H1 (cell line): ENCODE measurements around the gene FRMD4A. TPM values are rescaled to one million over a fixed set of nuclear protein-coding genes. Genes with fewer than 3 reads are reported as not detected.

Source experiments
- CTCF ChIA-PET: fragments of 300-600 bp; sonication (Branson Sonifier 250); formaldehyde crosslinking; loops from one replicate; lab custom pipeline; 2021; ENCODE audit not compliant: partially characterized antibody; lab: Charles Lee
- POLR2A ChIA-PET: fragments of 300-600 bp; sonication (Branson Sonifier 250); formaldehyde crosslinking; loops from one replicate; lab custom pipeline; 2021; ENCODE audit warnings: inconsistent platforms; ENCODE audit not compliant: partially characterized antibody; lab: Charles Lee
- DNase-seq, 2 experiments: peaks; one replicate each; pipeline versions ENCODE4 v3.0.0 to v3.0.0-alpha.2; 2010 to 2022; ENCODE audit warnings: low spot score in 2 of 2, low read depth in 1 of 2, mixed read lengths in 1 of 2
- FAIRE-seq: peaks from 2 replicates; lab custom pipeline; 2011; peaks lifted over from hg19 to GRCh38; lab: Jason Lieb, UNC
- H2AFZ ChIP-seq: 2 replicates; pipeline ENCODE4 v1.8.1; 2012; ENCODE audit warnings: low read length, inconsistent platforms
- H2AK5ac ChIP-seq: 2 replicates; pipeline ENCODE4 v1.6.1; 2013; ENCODE audit warnings: low read depth, low read length
- H2BK120ac ChIP-seq: replicated peaks from 2 replicates; pipeline ENCODE3; 2013; ENCODE audit warnings: low read depth, low read length, inconsistent platforms
- H2BK12ac ChIP-seq: 2 replicates; pipeline ENCODE4 v1.6.1; 2013; ENCODE audit warnings: low read depth, low read length
- H2BK15ac ChIP-seq: 2 replicates; pipeline ENCODE4 v1.6.1; 2013; ENCODE audit warnings: low read length
- H2BK20ac ChIP-seq: 2 replicates; pipeline ENCODE4 v1.6.1; 2013; ENCODE audit warnings: low read length
- H2BK5ac ChIP-seq: 2 replicates; pipeline ENCODE4 v1.6.1; 2013; ENCODE audit warnings: low read depth, low read length
- H3K14ac ChIP-seq: 2 replicates; pipeline ENCODE4 v1.6.1; 2013; ENCODE audit warnings: inconsistent platforms; ENCODE audit not compliant: insufficient read length
- H3K18ac ChIP-seq: 2 replicates; pipeline ENCODE4 v1.6.1; 2013; ENCODE audit warnings: low read length; ENCODE audit errors: extremely low read depth
- H3K23ac ChIP-seq: 2 replicates; pipeline ENCODE4 v1.6.1; 2013; ENCODE audit warnings: inconsistent platforms; ENCODE audit not compliant: insufficient read length
- H3K23me2 ChIP-seq: 2 replicates; pipeline ENCODE4 v1.6.1; 2013; ENCODE audit warnings: low read depth, low read length
- H3K27ac ChIP-seq: 2 replicates; pipeline ENCODE4 v1.6.1; 2011; ENCODE audit warnings: low read depth, low read length, inconsistent platforms
- H3K27me3 ChIP-seq, 4 experiments: replicated peaks in 1 of 4; 1 replicate in 1 of 4; 2 replicates in 3 of 4; pipeline versions ENCODE4 v1.6.1 to v1.8.1; 2011 to 2013; ENCODE audit warnings: low read length in 3 of 4, mild to moderate bottlenecking in 3 of 4, inconsistent platforms in 2 of 4, mixed read lengths in 2 of 4, moderate library complexity in 1 of 4; ENCODE audit not compliant: control insufficient read depth in 3 of 4, insufficient read depth in 3 of 4; ENCODE audit errors: extremely low read depth in 1 of 4
- H3K36me3 ChIP-seq, 4 experiments: 2 replicates each; pipeline versions ENCODE4 v1.6.1 to v1.8.1; 2011 to 2013; ENCODE audit warnings: mild to moderate bottlenecking in 4 of 4, low read length in 3 of 4, moderate library complexity in 2 of 4, control low read depth in 1 of 4, inconsistent platforms in 1 of 4; ENCODE audit not compliant: insufficient read depth in 4 of 4, control insufficient read depth in 2 of 4
- H3K4ac ChIP-seq: replicated peaks from 2 replicates; pipeline ENCODE3; 2013; ENCODE audit warnings: low read length, low read depth, mixed read lengths, inconsistent platforms; ENCODE audit not compliant: insufficient read length
- H3K4me1 ChIP-seq, 4 experiments: replicated peaks in 1 of 4; 1 replicate in 1 of 4; 2 replicates in 3 of 4; pipeline versions ENCODE4 v1.6.1 to v1.8.1; 2011 to 2013; ENCODE audit warnings: low read length in 3 of 4, inconsistent platforms in 2 of 4, mixed read lengths in 1 of 4; ENCODE audit not compliant: insufficient read depth in 4 of 4, control insufficient read depth in 3 of 4
- H3K4me2 ChIP-seq, 2 experiments: 2 replicates each; pipeline versions ENCODE4 v1.6.1 to v1.8.1; 2011 to 2013; ENCODE audit warnings: low read depth in 2 of 2, low read length in 2 of 2, control low read depth in 1 of 2, inconsistent platforms in 1 of 2, mild to moderate bottlenecking in 1 of 2; ENCODE audit not compliant: insufficient read depth in 1 of 2
- H3K4me3 ChIP-seq, 4 experiments: fragments of 200-600, 300-600 bp in 1 of 4; sonication (generic), shearing (Covaris generic), sonication (Bioruptor Twin) in 1 of 4; 2 replicates each; pipeline versions ENCODE4 v1.5.1 to v1.8.1; 2011 to 2016; ENCODE audit warnings: low read length in 4 of 4, low read depth in 3 of 4, control low read depth in 2 of 4, inconsistent platforms in 2 of 4, mild to moderate bottlenecking in 2 of 4, mixed read lengths in 1 of 4, moderate library complexity in 1 of 4; ENCODE audit not compliant: insufficient read depth in 2 of 4; ENCODE audit errors: extremely low read depth in 1 of 4
- H3K56ac ChIP-seq: replicated peaks from 2 replicates; pipeline ENCODE3; 2013; ENCODE audit warnings: low read depth, mild to moderate bottlenecking, mixed read lengths, low read length, inconsistent platforms; ENCODE audit not compliant: insufficient read length
- H3K79me1 ChIP-seq: 2 replicates; pipeline ENCODE4 v1.6.1; 2013; ENCODE audit warnings: low read depth, low read length, control low read depth
- H3K79me2 ChIP-seq, 2 experiments: 2 replicates each; pipeline versions ENCODE4 v1.6.1 to v1.8.1; 2012 to 2013; ENCODE audit warnings: low read length in 2 of 2, mild to moderate bottlenecking in 2 of 2, inconsistent platforms in 1 of 2; ENCODE audit not compliant: insufficient read depth in 2 of 2, control insufficient read depth in 1 of 2
- H3K9ac ChIP-seq, 4 experiments: replicated peaks in 1 of 4; 1 replicate in 1 of 4; 2 replicates in 3 of 4; pipeline versions ENCODE4 v1.6.1 to v1.8.1; 2011 to 2013; ENCODE audit warnings: low read depth in 3 of 4, low read length in 3 of 4, control low read depth in 2 of 4, mild to moderate bottlenecking in 2 of 4, moderate library complexity in 2 of 4, inconsistent platforms in 1 of 4; ENCODE audit errors: extremely low read depth in 1 of 4
- H3K9me3 ChIP-seq, 2 experiments: 2 replicates each; pipeline versions ENCODE4 v1.6.1 to v1.8.1; 2012 to 2013; ENCODE audit warnings: mild to moderate bottlenecking in 2 of 2, moderate library complexity in 2 of 2, control low read depth in 1 of 2, inconsistent platforms in 1 of 2, low read depth in 1 of 2, low read length in 1 of 2, mixed read lengths in 1 of 2; ENCODE audit not compliant: insufficient read depth in 2 of 2
- H4K20me1 ChIP-seq, 2 experiments: replicated peaks in 1 of 2; 2 replicates each; pipeline versions ENCODE3 to v1.8.1; 2011 to 2013; ENCODE audit warnings: inconsistent platforms in 2 of 2, low read length in 2 of 2, mild to moderate bottlenecking in 1 of 2; ENCODE audit not compliant: insufficient read depth in 2 of 2, control insufficient read depth in 1 of 2
- H4K5ac ChIP-seq: 2 replicates; pipeline ENCODE4 v1.6.1; 2013; ENCODE audit warnings: low read length, low read depth, mixed read lengths, inconsistent platforms; ENCODE audit not compliant: insufficient read length
- H4K8ac ChIP-seq: 2 replicates; pipeline ENCODE4 v1.8.0; 2013; ENCODE audit warnings: mild to moderate bottlenecking, moderate library complexity, low read length, inconsistent platforms; ENCODE audit not compliant: insufficient read depth; ENCODE audit errors: extremely low read depth
- H4K91ac ChIP-seq: replicated peaks from 2 replicates; pipeline ENCODE3; 2013; ENCODE audit warnings: low read length, mixed read lengths, inconsistent platforms; ENCODE audit not compliant: insufficient read length
- BACH1 ChIP-seq: IDR thresholded peaks from 2 replicates; pipeline ENCODE4 v1.6.1; 2012; ENCODE audit warnings: low read length, improper control_type of control experiment
- FOSL1 ChIP-seq: IDR thresholded peaks from 2 replicates; pipeline ENCODE4 v1.6.1; 2011; ENCODE audit warnings: mild to moderate bottlenecking, low read depth, low read length, moderate library complexity; ENCODE audit not compliant: insufficient read depth
- HDAC2 ChIP-seq, 2 experiments: fragments of 300-600 bp in 1 of 2; sonication (generic) in 1 of 2; IDR thresholded peaks; 2 replicates each; pipeline ENCODE4 v1.6.1; 2011 to 2012; ENCODE audit warnings: low read depth in 2 of 2, low read length in 2 of 2, mild to moderate bottlenecking in 2 of 2, moderate library complexity in 2 of 2, borderline replicate concordance in 1 of 2, inconsistent platforms in 1 of 2
- JUND ChIP-seq: IDR thresholded peaks from 2 replicates; pipeline ENCODE4 v1.6.1; 2011; ENCODE audit warnings: mild to moderate bottlenecking, improper control_type of control experiment, low read length
- KDM4A ChIP-seq: IDR thresholded peaks from one replicate; pipeline ENCODE4 v1.7.1; 2012; ENCODE audit warnings: low read depth, mild to moderate bottlenecking, moderate library complexity, low read length, inconsistent platforms; ENCODE audit not compliant: severe bottlenecking
- POU5F1 ChIP-seq: IDR thresholded peaks from 2 replicates; pipeline ENCODE4 v1.6.1; 2011; ENCODE audit warnings: low read depth, mild to moderate bottlenecking, low read length, moderate library complexity
- RAD21 ChIP-seq, 2 experiments: IDR thresholded peaks in 1 of 2; conservative IDR thresholded peaks in 1 of 2; 2 replicates each; pipeline ENCODE4 v1.6.1; 2011; ENCODE audit warnings: low read depth in 2 of 2, low read length in 2 of 2, improper control_type of control experiment in 1 of 2, inconsistent platforms in 1 of 2, mild to moderate bottlenecking in 1 of 2, moderate library complexity in 1 of 2
- RXRA ChIP-seq: IDR thresholded peaks from 2 replicates; pipeline ENCODE4 v1.6.1; 2011; ENCODE audit warnings: low read depth, mild to moderate bottlenecking, low read length, moderate library complexity; ENCODE audit not compliant: insufficient read depth
- SP1 ChIP-seq: IDR thresholded peaks from 2 replicates; pipeline ENCODE4 v1.6.1; 2011; ENCODE audit warnings: low read depth, low read length
- TAF1 ChIP-seq: IDR thresholded peaks from 2 replicates; pipeline ENCODE4 v1.6.1; 2011; ENCODE audit warnings: mild to moderate bottlenecking, low read depth, low read length
- TBP ChIP-seq: IDR thresholded peaks from 2 replicates; pipeline ENCODE4 v1.6.1; 2011; ENCODE audit warnings: low read depth, low read length, improper control_type of control experiment
- TEAD4 ChIP-seq: IDR thresholded peaks from 2 replicates; pipeline ENCODE4 v1.6.1; 2012; ENCODE audit warnings: low read depth, low read length, inconsistent platforms, mixed read lengths
- WGBS, 2 experiments: shearing (Covaris generic) in 1 of 2; methylation state at CpG; one replicate each; pipeline versions ENCODE4 v1.1.6 to v1.1.7; 2013 to 2015; ENCODE audit warnings: low lambda C conversion rate in 2 of 2, mixed read lengths in 2 of 2, inconsistent platforms in 1 of 2, low coverage in 1 of 2, missing lambda C conversion rate in 1 of 2; ENCODE audit not compliant: insufficient replicate concordance in 2 of 2, insufficient coverage in 1 of 2, insufficient read length in 1 of 2; ENCODE audit errors: extremely low coverage in 1 of 2, missing lambda C conversion rate in 1 of 2; 5-methylcytosine and 5-hydroxymethylcytosine counted together
- polyA plus RNA-seq, 7 experiments: library from polyadenylated mRNA; depleted of rRNA in 3 of 7; stranded (reverse) in 5 of 7; unstranded in 2 of 7; fragments of >200 nt in 5 of 7; fragments of 200-250 nt in 2 of 7; gene quantifications; 1 replicate in 5 of 7; 2 replicates in 1 of 7; 4 replicates in 1 of 7; pipeline versions ENCODE4 v1.2.1 to v1.2.3, GENCODE V29; 2011 to 2013; ENCODE audit warnings: missing spikeins in 2 of 7, mixed read lengths in 2 of 7
- total RNA-seq: library from RNA; stranded (reverse); fragmentation: NEBNext Ultra II Directional; extraction: Animal tissue kit (Norgen Biotek cat#: 25700); gene quantifications from 2 replicates; pipeline ENCODE4 v1.2.1, GENCODE V29; 2021
- TF ChIP-seq, protein P1 (sequence below): IDR thresholded peaks from 2 replicates; pipeline ENCODE4 v1.6.1; 2012; ENCODE audit warnings: inconsistent platforms

FRMD4A gene
- total and polyA plus RNA-seq, 2 of the 8 experiments (the other 6 are each of a cell fraction or from before 2014, with no cell fraction given) = 38.6 to 39.6 TPM

- Histone ChIP-seq H3K9me3 (no peaks in the 10 kb centered on the region), H2BK120ac (no peak overlapping the region), H3K14ac (no peak overlapping the region), H2BK12ac (no peak overlapping the region), H3K27ac (no peak overlapping the region), H3K9ac (no peak overlapping the region), H3K56ac (no peak overlapping the region), H3K23ac (no peak overlapping the region), H3K79me1 (no peaks in the 10 kb centered on the region), H2BK5ac (no peak overlapping the region), H3K4me2 (no peak overlapping the region), H2AFZ (no peak overlapping the region), H2BK20ac (no peak overlapping the region), H3K27me3 (no peaks in the 10 kb centered on the region), H2AK5ac (no peak overlapping the region), H3K79me2 (no peaks in the 10 kb centered on the region), H4K20me1 (no peaks in the 10 kb centered on the region), H4K8ac (no peak overlapping the region), H3K4me1 (no peaks in the 10 kb centered on the region), H3K18ac (no peak overlapping the region), H3K4ac (no peak overlapping the region), H4K91ac (no peak overlapping the region), H3K36me3 (no peaks in the 10 kb centered on the region), H4K5ac (no peak overlapping the region), H3K4me3 (no peak overlapping the region), H2BK15ac (no peak overlapping the region), H3K23me2 (no peaks in the 10 kb centered on the region)
- ChIA-PET POLR2A (no interaction called here), CTCF (interaction anchor here (0.6 to 1.7 kb wide), 4 partner anchors 27 to 160 kb away, joined by 3 to 4 read pairs (median 3); no protein-coding TSS in a partner anchor)
- DNase-seq (no peak), FAIRE-seq (no peak)
- 94% methylated on average over 9 of the region's 9 CpGs; no CpG with 5 or more reads in 1 of the 2 experiments for WGBS, 2 experiments
- TF ChIP-seq HDAC2 (IDR thresholded peaks at IDR 0.05; ENCODE audit: borderline replicate concordance in 1 of 2, low read depth in 2 of 2, low read length in 2 of 2) (no peak), FOSL1 (no peak), SP1 (no peak), TEAD4 (no peak), KDM4A (no peak), TBP (no peak), POU5F1 (no peak), RAD21 (IDR thresholded peaks at IDR 0.05 in 1 of 2, conservative IDR thresholded peaks at IDR 0.05 in 1 of 2; ENCODE audit: low read depth in 2 of 2, low read length in 2 of 2) (no peak), RXRA (no peak), JUND (no peak), TAF1 (no peak), BACH1 (no peak)
- TF ChIP-seq, protein P1, sequence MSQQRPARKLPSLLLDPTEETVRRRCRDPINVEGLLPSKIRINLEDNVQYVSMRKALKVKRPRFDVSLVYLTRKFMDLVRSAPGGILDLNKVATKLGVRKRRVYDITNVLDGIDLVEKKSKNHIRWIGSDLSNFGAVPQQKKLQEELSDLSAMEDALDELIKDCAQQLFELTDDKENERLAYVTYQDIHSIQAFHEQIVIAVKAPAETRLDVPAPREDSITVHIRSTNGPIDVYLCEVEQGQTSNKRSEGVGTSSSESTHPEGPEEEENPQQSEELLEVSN = no peak
These were observed 28.3 kb upstream of the FRMD4A start for GRCh38 chr10:14358886-14359573.
